H9 (cell line): Measurements from ENCODE around the gene ZNF414. TPM values are rescaled to one million over a fixed set of nuclear protein-coding genes. Genes with fewer than 3 reads are reported as not detected.

Experiments
- DNase-seq: peaks from one replicate; pipeline ENCODE4 v3.0.0-alpha.2; 2017
- H2AFZ ChIP-seq: one replicate; pipeline ENCODE4 v1.6.1; 2013; ENCODE audit warnings: mild to moderate bottlenecking, low read length, control low read depth, moderate library complexity
- H2AK5ac ChIP-seq: 2 replicates; pipeline ENCODE4 v1.6.1; 2013; ENCODE audit warnings: low read length, control low read depth, mixed read lengths; ENCODE audit not compliant: insufficient read length
- H2BK120ac ChIP-seq: one replicate; pipeline ENCODE4 v1.6.1; 2013; ENCODE audit warnings: low read depth, mild to moderate bottlenecking, low read length, control low read depth, inconsistent platforms; ENCODE audit not compliant: poor library complexity, severe bottlenecking
- H2BK12ac ChIP-seq: 2 replicates; pipeline ENCODE4 v1.6.1; 2013; ENCODE audit warnings: low read length, control low read depth, mixed read lengths, low read depth; ENCODE audit not compliant: insufficient read length
- H2BK15ac ChIP-seq: 2 replicates; pipeline ENCODE4 v1.6.1; 2013; ENCODE audit warnings: low read depth, low read length, control low read depth
- H2BK20ac ChIP-seq: one replicate; pipeline ENCODE4 v1.6.1; 2013; ENCODE audit warnings: low read depth, mild to moderate bottlenecking, low read length, control low read depth, inconsistent platforms; ENCODE audit not compliant: poor library complexity, severe bottlenecking
- H2BK5ac ChIP-seq: 2 replicates; pipeline ENCODE4 v1.6.1; 2013; ENCODE audit warnings: low read length, control low read depth, mixed read lengths; ENCODE audit not compliant: insufficient read length
- H3K14ac ChIP-seq: 2 replicates; pipeline ENCODE4 v1.6.1; 2013; ENCODE audit warnings: low read length, control low read depth; ENCODE audit not compliant: insufficient read depth
- H3K18ac ChIP-seq: 2 replicates; pipeline ENCODE4 v1.6.1; 2013; ENCODE audit warnings: low read depth, mild to moderate bottlenecking, mixed read lengths, low read length, control low read depth; ENCODE audit not compliant: insufficient read length
- H3K23ac ChIP-seq: 2 replicates; pipeline ENCODE4 v1.6.1; 2013; ENCODE audit warnings: low read length, control low read depth, mixed read lengths, low read depth; ENCODE audit not compliant: insufficient read length
- H3K23me2 ChIP-seq: 2 replicates; pipeline ENCODE4 v1.6.1; 2013; ENCODE audit warnings: low read depth, mild to moderate bottlenecking, mixed read lengths, low read length, control low read depth; ENCODE audit not compliant: insufficient read length, poor library complexity, severe bottlenecking
- H3K27ac ChIP-seq: 2 replicates; pipeline ENCODE4 v1.5.1; 2013; ENCODE audit warnings: low read length, control low read depth, mixed read lengths, low read depth; ENCODE audit not compliant: insufficient read length
- H3K27me3 ChIP-seq: 2 replicates; pipeline ENCODE4 v1.6.1; 2013; ENCODE audit warnings: low read length, control low read depth, inconsistent platforms; ENCODE audit not compliant: insufficient read depth
- H3K4ac ChIP-seq: 2 replicates; pipeline ENCODE4 v1.6.1; 2013; ENCODE audit warnings: low read depth, mild to moderate bottlenecking, control low read depth, inconsistent platforms, low read length, moderate library complexity
- H3K4me1 ChIP-seq: 2 replicates; pipeline ENCODE4 v1.6.1; 2013; ENCODE audit warnings: low read length, control low read depth, inconsistent platforms; ENCODE audit not compliant: insufficient read depth
- H3K4me2 ChIP-seq: 2 replicates; pipeline ENCODE4 v1.6.1; 2013; ENCODE audit warnings: low read length, control low read depth, mixed read lengths; ENCODE audit not compliant: insufficient read length, insufficient read depth
- H3K56ac ChIP-seq: 2 replicates; pipeline ENCODE4 v1.6.1; 2013; ENCODE audit warnings: low read depth, mild to moderate bottlenecking, mixed read lengths, low read length, control low read depth; ENCODE audit not compliant: insufficient read length
- H3K79me1 ChIP-seq: 2 replicates; pipeline ENCODE4 v1.6.1; 2013; ENCODE audit warnings: low read depth, mild to moderate bottlenecking, moderate library complexity, low read length, control low read depth, inconsistent platforms; ENCODE audit not compliant: insufficient read depth, poor library complexity, severe bottlenecking
- H3K79me2 ChIP-seq: 2 replicates; pipeline ENCODE4 v1.6.1; 2013; ENCODE audit warnings: low read length, control low read depth, inconsistent platforms; ENCODE audit not compliant: insufficient read depth
- H3K9ac ChIP-seq: 2 replicates; pipeline ENCODE4 v1.6.1; 2013; ENCODE audit warnings: low read length, control low read depth, mixed read lengths; ENCODE audit not compliant: insufficient read length; ENCODE audit errors: extremely low read depth
- H3K9me3 ChIP-seq: one replicate; pipeline ENCODE4 v1.6.1; 2013; ENCODE audit warnings: low read depth, low read length, inconsistent platforms; ENCODE audit not compliant: control insufficient read depth
- H3T11ph ChIP-seq: one replicate; pipeline ENCODE4 v1.6.1; 2013; ENCODE audit warnings: mild to moderate bottlenecking, low read length, control low read depth, inconsistent platforms
- H4K20me1 ChIP-seq: one replicate; pipeline ENCODE4 v1.6.1; 2013; ENCODE audit not compliant: control insufficient read depth, insufficient read length, insufficient read depth
- H4K5ac ChIP-seq: 2 replicates; pipeline ENCODE4 v1.6.1; 2013; ENCODE audit warnings: low read depth, mild to moderate bottlenecking, mixed read lengths, low read length, control low read depth; ENCODE audit not compliant: insufficient read length
- H4K8ac ChIP-seq: replicated peaks from 2 replicates; pipeline ENCODE4 v1.6.1; 2013; ENCODE audit warnings: low read length, control low read depth, mixed read lengths, low read depth; ENCODE audit not compliant: insufficient read length
- H4K91ac ChIP-seq: 2 replicates; pipeline ENCODE4 v1.6.1; 2013; ENCODE audit warnings: low read depth, mild to moderate bottlenecking, moderate library complexity, mixed read lengths, low read length, control low read depth; ENCODE audit not compliant: insufficient read length
- H3K27ac Mint-ChIP-seq, 3 experiments: 2 replicates in 2 of 3; 3 replicates in 1 of 3; pipeline ENCODE4 v1.8.0; 2020 to 2021; ENCODE audit warnings: mixed read lengths in 3 of 3, mild to moderate bottlenecking in 1 of 3, moderate library complexity in 1 of 3
- H3K27me3 Mint-ChIP-seq: 2 replicates; pipeline ENCODE4 v1.8.0; 2021; ENCODE audit warnings: low read depth, mild to moderate bottlenecking, moderate library complexity, mixed read lengths
- H3K36me3 Mint-ChIP-seq, 3 experiments: 2 replicates in 2 of 3; 3 replicates in 1 of 3; pipeline ENCODE4 v1.8.0; 2020 to 2021; ENCODE audit warnings: low read depth in 3 of 3, mixed read lengths in 3 of 3; ENCODE audit not compliant: insufficient read depth in 1 of 3
- H3K4me1 Mint-ChIP-seq, 2 experiments: 2 replicates each; pipeline ENCODE4 v1.8.0; 2020; ENCODE audit warnings: mixed read lengths in 2 of 2
- H3K4me3 Mint-ChIP-seq, 2 experiments: 2 replicates in 1 of 2; 3 replicates in 1 of 2; pipeline ENCODE4 v1.8.0; 2020 to 2021; ENCODE audit warnings: mild to moderate bottlenecking in 2 of 2, mixed read lengths in 2 of 2, moderate library complexity in 1 of 2
- H3K9me3 Mint-ChIP-seq, 2 experiments: 2 replicates in 1 of 2; 3 replicates in 1 of 2; pipeline ENCODE4 v1.8.0; 2020; ENCODE audit warnings: mild to moderate bottlenecking in 2 of 2, mixed read lengths in 2 of 2, moderate library complexity in 1 of 2
- WGBS: extraction: QIAGEN DNeasy Blood & Tissue Kit; methylation state at CpG from one replicate; pipeline ENCODE4 v1.1.7; 2013; ENCODE audit warnings: missing lambda C conversion rate, low lambda C conversion rate, mixed read lengths; ENCODE audit not compliant: insufficient read length; ENCODE audit errors: extremely low coverage; 5-methylcytosine and 5-hydroxymethylcytosine counted together
- total RNA-seq: library from RNA; stranded (reverse); gene quantifications from 2 replicates; pipeline ENCODE4 v1.2.1, GENCODE V29; 2021
- TF ChIP-seq, protein P1 (sequence below): fragments of 200-600 bp; sonication (generic); conservative IDR thresholded peaks from 3 replicates; pipeline ENCODE4 v1.8.0; 2021; ENCODE audit warnings: antibody characterized with exemption, mild to moderate bottlenecking

The ZNF414 gene
- total RNA-seq, 1 experiment from 2014 or later = 29.3 TPM

- no peak overlapping the region for H3K14ac ChIP-seq
- TF ChIP-seq, protein P1, sequence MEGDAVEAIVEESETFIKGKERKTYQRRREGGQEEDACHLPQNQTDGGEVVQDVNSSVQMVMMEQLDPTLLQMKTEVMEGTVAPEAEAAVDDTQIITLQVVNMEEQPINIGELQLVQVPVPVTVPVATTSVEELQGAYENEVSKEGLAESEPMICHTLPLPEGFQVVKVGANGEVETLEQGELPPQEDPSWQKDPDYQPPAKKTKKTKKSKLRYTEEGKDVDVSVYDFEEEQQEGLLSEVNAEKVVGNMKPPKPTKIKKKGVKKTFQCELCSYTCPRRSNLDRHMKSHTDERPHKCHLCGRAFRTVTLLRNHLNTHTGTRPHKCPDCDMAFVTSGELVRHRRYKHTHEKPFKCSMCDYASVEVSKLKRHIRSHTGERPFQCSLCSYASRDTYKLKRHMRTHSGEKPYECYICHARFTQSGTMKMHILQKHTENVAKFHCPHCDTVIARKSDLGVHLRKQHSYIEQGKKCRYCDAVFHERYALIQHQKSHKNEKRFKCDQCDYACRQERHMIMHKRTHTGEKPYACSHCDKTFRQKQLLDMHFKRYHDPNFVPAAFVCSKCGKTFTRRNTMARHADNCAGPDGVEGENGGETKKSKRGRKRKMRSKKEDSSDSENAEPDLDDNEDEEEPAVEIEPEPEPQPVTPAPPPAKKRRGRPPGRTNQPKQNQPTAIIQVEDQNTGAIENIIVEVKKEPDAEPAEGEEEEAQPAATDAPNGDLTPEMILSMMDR = no peak
- peaks cover 16% of the 10 kb centered on the region; the same call in 1 of the 2 replicates for H3K79me2 ChIP-seq
- no peaks in the 10 kb centered on the region for H4K20me1 ChIP-seq
- H3K23ac ChIP-seq = no peak overlapping the region
- H2BK5ac ChIP-seq = no peak overlapping the region
- H2AK5ac ChIP-seq = no peak overlapping the region
- H3T11ph ChIP-seq = no peak overlapping the region
- no peak overlapping the region for H3K27ac ChIP-seq
- H3K79me1 ChIP-seq = peaks cover 11% of the 10 kb centered on the region
- Mint-ChIP-seq H3K27ac (no peak overlapping the region), H3K9me3 (no peaks in the 10 kb centered on the region), H3K4me1 (no peaks in the 10 kb centered on the region), H3K36me3 (peaks cover 75 to 98% (median 96%) of the 10 kb centered on the region in 3 experiments), H3K4me3 (no peak overlapping the region), H3K27me3 (no peaks in the 10 kb centered on the region)
- H2AFZ ChIP-seq = no peak overlapping the region
- H2BK20ac ChIP-seq = no peak overlapping the region
- H3K18ac ChIP-seq = no peak overlapping the region
- H2BK120ac ChIP-seq = no peak overlapping the region
- no peak overlapping the region for H4K91ac ChIP-seq
- no CpG with 5 or more reads among the region's 3 CpGs for WGBS
- no peak overlapping the region for H2BK12ac ChIP-seq
- H4K8ac ChIP-seq = no peak overlapping the region
- H3K9ac ChIP-seq = no peak overlapping the region
- H2BK15ac ChIP-seq = no peak overlapping the region
- no peaks in the 10 kb centered on the region for H3K23me2 ChIP-seq
- no peaks in the 10 kb centered on the region for H3K4me1 ChIP-seq
- no peak for DNase-seq
- no peak overlapping the region for H3K56ac ChIP-seq
- H3K4me2 ChIP-seq = no peak overlapping the region
- H3K27me3 ChIP-seq = no peaks in the 10 kb centered on the region
- H3K9me3 ChIP-seq = no peaks in the 10 kb centered on the region
- H4K5ac ChIP-seq = no peak overlapping the region
- H3K4ac ChIP-seq = no peak overlapping the region
Observed at GRCh38 chr19:8468124-8468523, 45.8 kb downstream of the ZNF414 start.
